Activated T-helper 1 cell treated with Interleukin-2 at 50 U/mL for 16 hours (primary cell): ENCODE data around the gene SKA2.
"Not testable (repeated sequence)": the region's sequence is repeated elsewhere in the genome, so short reads cannot be mapped to it uniquely, and the experiment has no call there.

Experiments
- DNase-seq: peaks from one replicate; pipeline ENCODE4 v3.0.0-alpha.2; 2020; ENCODE audit warnings: low read depth

The SKA2 gene

GRCh38 chr17:59151591-59151990 lies 3.4 kb downstream of the SKA2 start:
- no peak for DNase-seq

GRCh38 chr17:59151006-59151405 lies 4.0 kb downstream of the SKA2 start:
- DNase-seq, result no peak

GRCh38 chr17:59149841-59150511 lies 5.0 kb downstream of the SKA2 start:
- DNase-seq, result no peak

- no peak for DNase-seq
Measured at GRCh38 chr17:59149051-59149450, 5.9 kb downstream of the SKA2 start.

- DNase-seq, result no peak
Measured at GRCh38 chr17:59145571-59146096, 9.4 kb downstream of the SKA2 start.

GRCh38 chr17:59141860-59142259 lies 13.1 kb downstream of the SKA2 start:
- DNase-seq, result no peak

- no peak for DNase-seq
Measured at GRCh38 chr17:59139939-59140338, 15.0 kb downstream of the SKA2 start.

- not testable (repeated sequence) for DNase-seq
Measured at GRCh38 chr17:59138339-59138738, 16.6 kb downstream of the SKA2 start.

GRCh38 chr17:59131131-59131530 lies 23.9 kb downstream of the SKA2 start:
- DNase-seq, result no peak

- DNase-seq, result no peak
Measured at GRCh38 chr17:59129814-59130213, 25.2 kb downstream of the SKA2 start.

GRCh38 chr17:59126809-59127417 lies 28.1 kb downstream of the SKA2 start:
- DNase-seq, result no peak

GRCh38 chr17:59124665-59125064 lies 30.3 kb downstream of the SKA2 start:
- DNase-seq, result no peak

- no peak for DNase-seq
Measured at GRCh38 chr17:59121901-59122480, 33.0 kb downstream of the SKA2 start.

- no peak for DNase-seq
Measured at GRCh38 chr17:59115474-59115873, 39.5 kb downstream of the SKA2 start.

- no peak for DNase-seq
Measured at GRCh38 chr17:59111539-59111938, 43.4 kb downstream of the SKA2 start.

GRCh38 chr17:59110973-59111372 lies 44.0 kb downstream of the SKA2 start:
- DNase-seq, result no peak

GRCh38 chr17:59108400-59109102 lies 46.4 kb downstream of the SKA2 start:
- DNase-seq, result no peak

GRCh38 chr17:59107306-59107670 lies 47.7 kb downstream of the SKA2 start:
- DNase-seq, result no peak

GRCh38 chr17:59106463-59107305 lies 48.3 kb downstream of the SKA2 start, which contains the start of gene TRIM37:
Gene TRIM37, minus strand, starts transcription at chr17:59106880. Its CDS starts 419 bp downstream, at chr17:59106461.
- DNase-seq, result peak; percentile 99

- peak; percentile 64 for DNase-seq
Measured at GRCh38 chr17:59105852-59106462, 49.0 kb downstream of the SKA2 start.

- DNase-seq, result no peak
Measured at GRCh38 chr17:59101178-59101577, 53.8 kb downstream of the SKA2 start.
